SKM-1 (cell line): Measurements from ENCODE around the gene MAP3K12.
"Not testable (repeated sequence)": the region's sequence is repeated elsewhere in the genome, so short reads cannot be mapped to it uniquely, and the experiment has no call there.

ENCODE experiments used
- DNase-seq: peaks from one replicate; lab custom pipeline; 2025; ENCODE audit not compliant: unreplicated experiment; lab: John Stamatoyannopoulos, UW

Gene MAP3K12

GRCh38 chr12:53443955-53444354 is 55.3 kb downstream of the MAP3K12 start:
- no peak for DNase-seq

GRCh38 chr12:53441040-53441833 is 58.0 kb downstream of the MAP3K12 start, which contains the start of gene PRR13:
Gene PRR13, plus strand, starts transcription at chr12:53441734. Its CDS starts 981 bp downstream, at chr12:53442715.
- peak; percentile 84 for DNase-seq

GRCh38 chr12:53439582-53439981 is 59.7 kb downstream of the MAP3K12 start:
- DNase-seq, result not testable (repeated sequence)

GRCh38 chr12:53435326-53435725 is 63.9 kb downstream of the MAP3K12 start:
- not testable (repeated sequence) for DNase-seq

GRCh38 chr12:53431187-53431586 is 68.1 kb downstream of the MAP3K12 start:
- DNase-seq, result no peak

- no peak for DNase-seq
Observed at GRCh38 chr12:53430116-53430515, 69.1 kb downstream of the MAP3K12 start.
